Upper lobe of left lung (tissue), 6 donors: ENCODE measurements around the gene B3GALT5. TPM values are rescaled to one million over a fixed set of nuclear protein-coding genes. Genes with fewer than 3 reads are reported as not detected.
A peak's percentile ranks its signal among the peaks of the same experiment; 100 is the strongest.

Experiments
- ATAC-seq, 2 donors: fragments of 200-7000 bp; cut with Tn5 transposase; one replicate each; pipeline ENCODE4 v1.9.1; 2022; ENCODE audit warnings: mild to moderate bottlenecking in 2 of 2, moderate library complexity in 2 of 2; ENCODE audit not compliant: low FRiP score in 2 of 2
- DNase-seq, 2 donors: peaks; one replicate each; pipeline ENCODE4 v3.0.0-alpha.2; 2019 to 2020
- H3K27ac ChIP-seq, 4 donors: fragments of 200-600 bp; sonication (generic); one replicate each; pipeline ENCODE4 v1.5.1; 2016 to 2019
- H3K27me3 ChIP-seq, 4 donors: fragments of 200-600 bp; sonication (generic); one replicate each; pipeline ENCODE4 v1.5.1; 2017 to 2019
- H3K36me3 ChIP-seq, 4 donors: fragments of 200-600 bp; sonication (generic); one replicate each; pipeline ENCODE4 v1.5.1; 2016 to 2019
- H3K4me1 ChIP-seq, 4 donors: fragments of 200-600 bp; sonication (generic); one replicate each; pipeline ENCODE4 v1.5.1; 2018 to 2019
- H3K4me3 ChIP-seq, 4 donors: fragments of 200-600 bp; sonication (generic); one replicate each; pipeline ENCODE4 v1.5.1; 2017 to 2019; ENCODE audit warnings: mild to moderate bottlenecking in 2 of 4, moderate library complexity in 1 of 4
- H3K9me3 ChIP-seq, 4 donors: fragments of 200-600 bp; sonication (generic); one replicate each; pipeline ENCODE4 v1.5.1; 2018 to 2019
- CTCF ChIP-seq, 6 experiments: fragments of 450-650 bp in 4 of 6; fragments of 200-600 bp in 2 of 6; sonication (generic) in 2 of 6; IDR thresholded peaks; one replicate each; pipeline ENCODE4 v1.5.1; 2016 to 2019; ENCODE audit warnings: antibody characterized with exemption in 6 of 6
- EP300 ChIP-seq, 4 donors: sonication (generic); formaldehyde crosslinking; IDR thresholded peaks; one replicate each; pipeline ENCODE4 v1.5.1; 2017; ENCODE audit warnings: antibody characterized with exemption in 4 of 4, control low read depth in 2 of 4
- POLR2A ChIP-seq, 4 donors: fragments of 450-650 bp; IDR thresholded peaks; one replicate each; pipeline ENCODE4 v1.5.1; 2016 to 2017; ENCODE audit warnings: antibody characterized with exemption in 4 of 4, mild to moderate bottlenecking in 2 of 4
- POLR2AphosphoS5 ChIP-seq, 2 donors: sonication (generic); formaldehyde crosslinking; IDR thresholded peaks; one replicate each; pipeline ENCODE4 v1.5.1; 2017; ENCODE audit warnings: antibody characterized with exemption in 2 of 2
- WGBS, 2 donors: methylation state at CpG; one replicate each; pipeline ENCODE4 v1.1.5; 2017 to 2018; 5-methylcytosine and 5-hydroxymethylcytosine counted together
- total RNA-seq, 6 donors: library from RNA; depleted of rRNA in 4 of 6; stranded (reverse); fragments of >200 nt in 4 of 6; gene quantifications; one replicate each; pipeline versions ENCODE4 v1.1.0 to v1.2.1, GENCODE V29; 2016 to 2021
- donor health status: DM: no; HTN: no; CAD: no; lungs with moderate emphysema.
- donor health status: DM: no; HTN: yes; CAD: no; lungs with severe emphysema.

Gene B3GALT5
- total RNA-seq, 6 donors from 2014 or later: under 0.01 to 0.71 (median 0.09) TPM; not detected in 1

- Histone ChIP-seq H3K36me3 (no peaks in the 10 kb centered on the region), H3K27me3 (no peaks in the 10 kb centered on the region), H3K4me3 (no peak overlapping the region), H3K4me1 (no peaks in the 10 kb centered on the region), H3K27ac (no peak overlapping the region), H3K9me3 (no peaks in the 10 kb centered on the region)
- DNase-seq (no peak), ATAC-seq (no peak)
- TF ChIP-seq EP300 (IDR thresholded peaks at IDR 0.05) (no peak), POLR2A (IDR thresholded peaks at IDR 0.05) (no peak), POLR2AphosphoS5 (IDR thresholded peaks at IDR 0.05) (no peak), CTCF (IDR thresholded peaks at IDR 0.05) (no peak)
- 55 to 60% methylated on average over 4 of the region's 4 CpGs for WGBS, 2 donors
Measured at GRCh38 chr21:39587376-39587775, 25.4 kb upstream of the B3GALT5 start.

- Histone ChIP-seq H3K4me3 (no peak overlapping the region), H3K4me1 (no peaks in the 10 kb centered on the region), H3K27me3 (no peaks in the 10 kb centered on the region), H3K36me3 (no peaks in the 10 kb centered on the region), H3K27ac (no peak overlapping the region), H3K9me3 (no peaks in the 10 kb centered on the region)
- TF ChIP-seq POLR2AphosphoS5 (IDR thresholded peaks at IDR 0.05): no peak
- no peak for TF ChIP-seq POLR2A (IDR thresholded peaks at IDR 0.05)
- TF ChIP-seq EP300 (IDR thresholded peaks at IDR 0.05): no peak
- TF ChIP-seq CTCF (IDR thresholded peaks at IDR 0.05): no peak
- ATAC-seq: no peak
- DNase-seq: no peak
- WGBS, 2 donors: 29 to 91% methylated on average over 1 of the region's 1 CpG
Measured at GRCh38 chr21:39588884-39589283, 23.9 kb upstream of the B3GALT5 start.

- Histone ChIP-seq H3K9me3 (no peaks in the 10 kb centered on the region), H3K27ac (no peak overlapping the region), H3K4me1 (no peaks in the 10 kb centered on the region), H3K4me3 (no peak overlapping the region), H3K27me3 (no peaks in the 10 kb centered on the region), H3K36me3 (no peaks in the 10 kb centered on the region)
- DNase-seq (no peak), ATAC-seq (no peak)
- TF ChIP-seq POLR2A (IDR thresholded peaks at IDR 0.05) (no peak), POLR2AphosphoS5 (IDR thresholded peaks at IDR 0.05) (no peak), CTCF (IDR thresholded peaks at IDR 0.05) (no peak), EP300 (IDR thresholded peaks at IDR 0.05) (no peak)
Measured at GRCh38 chr21:39593522-39593921, 19.2 kb upstream of the B3GALT5 start.

- Histone ChIP-seq H3K27me3 (no peaks in the 10 kb centered on the region), H3K27ac (no peak overlapping the region), H3K4me1 (no peaks in the 10 kb centered on the region), H3K4me3 (no peak overlapping the region), H3K9me3 (no peaks in the 10 kb centered on the region), H3K36me3 (no peaks in the 10 kb centered on the region)
- TF ChIP-seq POLR2A (IDR thresholded peaks at IDR 0.05) (no peak), EP300 (IDR thresholded peaks at IDR 0.05) (no peak), CTCF (IDR thresholded peaks at IDR 0.05) (no peak), POLR2AphosphoS5 (IDR thresholded peaks at IDR 0.05) (no peak)
- ATAC-seq: no peak
- 74 to 75% methylated on average over 3 of the region's 3 CpGs for WGBS, 2 donors
- DNase-seq: no peak
Measured at GRCh38 chr21:39595465-39595864, 17.3 kb upstream of the B3GALT5 start.

- Histone ChIP-seq H3K36me3 (no peaks in the 10 kb centered on the region), H3K27ac (no peak overlapping the region), H3K27me3 (no peaks in the 10 kb centered on the region), H3K4me3 (no peak overlapping the region), H3K4me1 (no peaks in the 10 kb centered on the region), H3K9me3 (no peaks in the 10 kb centered on the region)
- TF ChIP-seq EP300 (IDR thresholded peaks at IDR 0.05) (no peak), CTCF (IDR thresholded peaks at IDR 0.05) (no peak), POLR2A (IDR thresholded peaks at IDR 0.05) (no peak), POLR2AphosphoS5 (IDR thresholded peaks at IDR 0.05) (no peak)
- DNase-seq (peak in 1 of 2 donors; percentile 37), ATAC-seq (no peak)
- WGBS, 2 donors: 53 to 61% methylated on average over 7 of the region's 7 CpGs
Measured at GRCh38 chr21:39597595-39597994, 15.1 kb upstream of the B3GALT5 start.
